H1 (cell line): ENCODE measurements around the gene SIRPB1. TPM values are rescaled to one million over a fixed set of nuclear protein-coding genes. Genes with fewer than 3 reads are reported as not detected.

ENCODE experiments used
- CTCF ChIA-PET: fragments of 300-600 bp; sonication (Branson Sonifier 250); formaldehyde crosslinking; loops from one replicate; lab custom pipeline; 2021; ENCODE audit not compliant: partially characterized antibody; lab: Charles Lee
- POLR2A ChIA-PET: fragments of 300-600 bp; sonication (Branson Sonifier 250); formaldehyde crosslinking; loops from one replicate; lab custom pipeline; 2021; ENCODE audit warnings: inconsistent platforms; ENCODE audit not compliant: partially characterized antibody; lab: Charles Lee
- DNase-seq, 2 experiments: peaks; one replicate each; pipeline versions ENCODE4 v3.0.0 to v3.0.0-alpha.2; 2010 to 2022; ENCODE audit warnings: low spot score in 2 of 2, low read depth in 1 of 2, mixed read lengths in 1 of 2
- FAIRE-seq: peaks from 2 replicates; lab custom pipeline; 2011; peaks lifted over from hg19 to GRCh38; lab: Jason Lieb, UNC
- H2AFZ ChIP-seq: 2 replicates; pipeline ENCODE4 v1.8.1; 2012; ENCODE audit warnings: low read length, inconsistent platforms
- H2AK5ac ChIP-seq: 2 replicates; pipeline ENCODE4 v1.6.1; 2013; ENCODE audit warnings: low read depth, low read length
- H2BK120ac ChIP-seq: replicated peaks from 2 replicates; pipeline ENCODE3; 2013; ENCODE audit warnings: low read depth, low read length, inconsistent platforms
- H2BK12ac ChIP-seq: 2 replicates; pipeline ENCODE4 v1.6.1; 2013; ENCODE audit warnings: low read depth, low read length
- H2BK15ac ChIP-seq: 2 replicates; pipeline ENCODE4 v1.6.1; 2013; ENCODE audit warnings: low read length
- H2BK20ac ChIP-seq: 2 replicates; pipeline ENCODE4 v1.6.1; 2013; ENCODE audit warnings: low read length
- H2BK5ac ChIP-seq: 2 replicates; pipeline ENCODE4 v1.6.1; 2013; ENCODE audit warnings: low read depth, low read length
- H3K14ac ChIP-seq: 2 replicates; pipeline ENCODE4 v1.6.1; 2013; ENCODE audit warnings: inconsistent platforms; ENCODE audit not compliant: insufficient read length
- H3K18ac ChIP-seq: 2 replicates; pipeline ENCODE4 v1.6.1; 2013; ENCODE audit warnings: low read length; ENCODE audit errors: extremely low read depth
- H3K23ac ChIP-seq: 2 replicates; pipeline ENCODE4 v1.6.1; 2013; ENCODE audit warnings: inconsistent platforms; ENCODE audit not compliant: insufficient read length
- H3K23me2 ChIP-seq: 2 replicates; pipeline ENCODE4 v1.6.1; 2013; ENCODE audit warnings: low read depth, low read length
- H3K27ac ChIP-seq: 2 replicates; pipeline ENCODE4 v1.6.1; 2011; ENCODE audit warnings: low read depth, low read length, inconsistent platforms
- H3K27me3 ChIP-seq, 4 experiments: replicated peaks in 1 of 4; 1 replicate in 1 of 4; 2 replicates in 3 of 4; pipeline versions ENCODE4 v1.6.1 to v1.8.1; 2011 to 2013; ENCODE audit warnings: low read length in 3 of 4, mild to moderate bottlenecking in 3 of 4, inconsistent platforms in 2 of 4, mixed read lengths in 2 of 4, moderate library complexity in 1 of 4; ENCODE audit not compliant: control insufficient read depth in 3 of 4, insufficient read depth in 3 of 4; ENCODE audit errors: extremely low read depth in 1 of 4
- H3K36me3 ChIP-seq, 4 experiments: 2 replicates each; pipeline versions ENCODE4 v1.6.1 to v1.8.1; 2011 to 2013; ENCODE audit warnings: mild to moderate bottlenecking in 4 of 4, low read length in 3 of 4, moderate library complexity in 2 of 4, control low read depth in 1 of 4, inconsistent platforms in 1 of 4; ENCODE audit not compliant: insufficient read depth in 4 of 4, control insufficient read depth in 2 of 4
- H3K4ac ChIP-seq: replicated peaks from 2 replicates; pipeline ENCODE3; 2013; ENCODE audit warnings: low read length, low read depth, mixed read lengths, inconsistent platforms; ENCODE audit not compliant: insufficient read length
- H3K4me1 ChIP-seq, 4 experiments: replicated peaks in 1 of 4; 1 replicate in 1 of 4; 2 replicates in 3 of 4; pipeline versions ENCODE4 v1.6.1 to v1.8.1; 2011 to 2013; ENCODE audit warnings: low read length in 3 of 4, inconsistent platforms in 2 of 4, mixed read lengths in 1 of 4; ENCODE audit not compliant: insufficient read depth in 4 of 4, control insufficient read depth in 3 of 4
- H3K4me2 ChIP-seq, 2 experiments: 2 replicates each; pipeline versions ENCODE4 v1.6.1 to v1.8.1; 2011 to 2013; ENCODE audit warnings: low read depth in 2 of 2, low read length in 2 of 2, control low read depth in 1 of 2, inconsistent platforms in 1 of 2, mild to moderate bottlenecking in 1 of 2; ENCODE audit not compliant: insufficient read depth in 1 of 2
- H3K4me3 ChIP-seq, 4 experiments: fragments of 200-600, 300-600 bp in 1 of 4; sonication (generic), shearing (Covaris generic), sonication (Bioruptor Twin) in 1 of 4; 2 replicates each; pipeline versions ENCODE4 v1.5.1 to v1.8.1; 2011 to 2016; ENCODE audit warnings: low read length in 4 of 4, low read depth in 3 of 4, control low read depth in 2 of 4, inconsistent platforms in 2 of 4, mild to moderate bottlenecking in 2 of 4, mixed read lengths in 1 of 4, moderate library complexity in 1 of 4; ENCODE audit not compliant: insufficient read depth in 2 of 4; ENCODE audit errors: extremely low read depth in 1 of 4
- H3K56ac ChIP-seq: replicated peaks from 2 replicates; pipeline ENCODE3; 2013; ENCODE audit warnings: low read depth, mild to moderate bottlenecking, mixed read lengths, low read length, inconsistent platforms; ENCODE audit not compliant: insufficient read length
- H3K79me1 ChIP-seq: 2 replicates; pipeline ENCODE4 v1.6.1; 2013; ENCODE audit warnings: low read depth, low read length, control low read depth
- H3K79me2 ChIP-seq, 2 experiments: 2 replicates each; pipeline versions ENCODE4 v1.6.1 to v1.8.1; 2012 to 2013; ENCODE audit warnings: low read length in 2 of 2, mild to moderate bottlenecking in 2 of 2, inconsistent platforms in 1 of 2; ENCODE audit not compliant: insufficient read depth in 2 of 2, control insufficient read depth in 1 of 2
- H3K9ac ChIP-seq, 4 experiments: replicated peaks in 1 of 4; 1 replicate in 1 of 4; 2 replicates in 3 of 4; pipeline versions ENCODE4 v1.6.1 to v1.8.1; 2011 to 2013; ENCODE audit warnings: low read depth in 3 of 4, low read length in 3 of 4, control low read depth in 2 of 4, mild to moderate bottlenecking in 2 of 4, moderate library complexity in 2 of 4, inconsistent platforms in 1 of 4; ENCODE audit errors: extremely low read depth in 1 of 4
- H3K9me3 ChIP-seq, 2 experiments: 2 replicates each; pipeline versions ENCODE4 v1.6.1 to v1.8.1; 2012 to 2013; ENCODE audit warnings: mild to moderate bottlenecking in 2 of 2, moderate library complexity in 2 of 2, control low read depth in 1 of 2, inconsistent platforms in 1 of 2, low read depth in 1 of 2, low read length in 1 of 2, mixed read lengths in 1 of 2; ENCODE audit not compliant: insufficient read depth in 2 of 2
- H4K20me1 ChIP-seq, 2 experiments: replicated peaks in 1 of 2; 2 replicates each; pipeline versions ENCODE3 to v1.8.1; 2011 to 2013; ENCODE audit warnings: inconsistent platforms in 2 of 2, low read length in 2 of 2, mild to moderate bottlenecking in 1 of 2; ENCODE audit not compliant: insufficient read depth in 2 of 2, control insufficient read depth in 1 of 2
- H4K5ac ChIP-seq: 2 replicates; pipeline ENCODE4 v1.6.1; 2013; ENCODE audit warnings: low read length, low read depth, mixed read lengths, inconsistent platforms; ENCODE audit not compliant: insufficient read length
- H4K8ac ChIP-seq: 2 replicates; pipeline ENCODE4 v1.8.0; 2013; ENCODE audit warnings: mild to moderate bottlenecking, moderate library complexity, low read length, inconsistent platforms; ENCODE audit not compliant: insufficient read depth; ENCODE audit errors: extremely low read depth
- H4K91ac ChIP-seq: replicated peaks from 2 replicates; pipeline ENCODE3; 2013; ENCODE audit warnings: low read length, mixed read lengths, inconsistent platforms; ENCODE audit not compliant: insufficient read length
- KDM1A ChIP-seq: fragments of 200-600, 300-600 bp; sonication (generic); IDR thresholded peaks from 2 replicates; pipeline ENCODE4 v1.7.1; 2016; ENCODE audit warnings: mild to moderate bottlenecking, low read length, borderline replicate concordance
- SAP30 ChIP-seq: fragments of 300-600 bp; sonication (generic); IDR thresholded peaks from 2 replicates; pipeline ENCODE4 v1.7.1; 2012; ENCODE audit warnings: low read length, moderate library complexity, mild to moderate bottlenecking, inconsistent platforms; ENCODE audit not compliant: insufficient read depth, insufficient replicate concordance
- SP1 ChIP-seq: IDR thresholded peaks from 2 replicates; pipeline ENCODE4 v1.6.1; 2011; ENCODE audit warnings: low read depth, low read length
- WGBS, 2 experiments: shearing (Covaris generic) in 1 of 2; methylation state at CpG; one replicate each; pipeline versions ENCODE4 v1.1.6 to v1.1.7; 2013 to 2015; ENCODE audit warnings: low lambda C conversion rate in 2 of 2, mixed read lengths in 2 of 2, inconsistent platforms in 1 of 2, low coverage in 1 of 2, missing lambda C conversion rate in 1 of 2; ENCODE audit not compliant: insufficient replicate concordance in 2 of 2, insufficient coverage in 1 of 2, insufficient read length in 1 of 2; ENCODE audit errors: extremely low coverage in 1 of 2, missing lambda C conversion rate in 1 of 2; 5-methylcytosine and 5-hydroxymethylcytosine counted together
- polyA plus RNA-seq, 7 experiments: library from polyadenylated mRNA; depleted of rRNA in 3 of 7; stranded (reverse) in 5 of 7; unstranded in 2 of 7; fragments of >200 nt in 5 of 7; fragments of 200-250 nt in 2 of 7; gene quantifications; 1 replicate in 5 of 7; 2 replicates in 1 of 7; 4 replicates in 1 of 7; pipeline versions ENCODE4 v1.2.1 to v1.2.3, GENCODE V29; 2011 to 2013; ENCODE audit warnings: missing spikeins in 2 of 7, mixed read lengths in 2 of 7
- total RNA-seq: library from RNA; stranded (reverse); fragmentation: NEBNext Ultra II Directional; extraction: Animal tissue kit (Norgen Biotek cat#: 25700); gene quantifications from 2 replicates; pipeline ENCODE4 v1.2.1, GENCODE V29; 2021

Gene SIRPB1
- total and polyA plus RNA-seq, 2 of the 8 experiments (the other 6 are each of a cell fraction or from before 2014, with no cell fraction given) = 0.14 to 0.99 TPM

GRCh38 chr20:1665345-1665744, 45.5 kb upstream of the SIRPB1 start:
- TF ChIP-seq SAP30 = no peak
- TF ChIP-seq KDM1A = no peak
- TF ChIP-seq SP1 = no peak
- no peaks in the 10 kb centered on the region for H3K36me3 ChIP-seq
- no peak overlapping the region for H2AFZ ChIP-seq
- H3K27me3 ChIP-seq = no peaks in the 10 kb centered on the region
- DNase-seq (no peak), FAIRE-seq (no peak)
- H3K4me1 ChIP-seq = no peaks in the 10 kb centered on the region
- H3K79me2 ChIP-seq = no peaks in the 10 kb centered on the region
- no peak overlapping the region for H4K5ac ChIP-seq
- no peak overlapping the region for H2BK5ac ChIP-seq
- H3K56ac ChIP-seq = no peak overlapping the region
- H2AK5ac ChIP-seq = no peak overlapping the region
- H3K27ac ChIP-seq = no peak overlapping the region
- no peak overlapping the region for H3K23ac ChIP-seq
- no peak overlapping the region for H3K14ac ChIP-seq
- no peak overlapping the region for H3K4ac ChIP-seq
- no peak overlapping the region for H2BK120ac ChIP-seq
- H4K91ac ChIP-seq = no peak overlapping the region
- no peak overlapping the region for H3K4me3 ChIP-seq
- ChIA-PET POLR2A (no interaction called here), CTCF (interaction anchor here (0.6 to 1.5 kb wide), 4 partner anchors 9 to 418 kb away, joined by 3 to 7 read pairs (median 3); no protein-coding TSS in a partner anchor)
- no peak overlapping the region for H3K18ac ChIP-seq
- no peak overlapping the region for H2BK12ac ChIP-seq
- 93% methylated on average over 3 of the region's 3 CpGs; no CpG with 5 or more reads in 1 of the 2 experiments for WGBS, 2 experiments
- H4K8ac ChIP-seq = no peak overlapping the region
- H4K20me1 ChIP-seq = no peaks in the 10 kb centered on the region
- no peak overlapping the region for H2BK15ac ChIP-seq
- H3K9me3 ChIP-seq = no peaks in the 10 kb centered on the region
- no peaks in the 10 kb centered on the region for H3K23me2 ChIP-seq
- no peak overlapping the region for H3K9ac ChIP-seq
- no peaks in the 10 kb centered on the region for H3K79me1 ChIP-seq
- no peak overlapping the region for H3K4me2 ChIP-seq
- no peak overlapping the region for H2BK20ac ChIP-seq
